ENCODE data around the gene DHRSX. TPM values are rescaled to one million over a fixed set of nuclear protein-coding genes. Genes with fewer than 3 reads are reported as not detected.
A peak's percentile ranks its signal among the peaks of the same experiment; 100 is the strongest.

Gene DHRSX
- total and polyA plus RNA-seq, 2 of the 13 experiments (the other 11 are each of a cell fraction or from before 2014, with no cell fraction given), result 15.5 to 24.3 TPM

DNA sequence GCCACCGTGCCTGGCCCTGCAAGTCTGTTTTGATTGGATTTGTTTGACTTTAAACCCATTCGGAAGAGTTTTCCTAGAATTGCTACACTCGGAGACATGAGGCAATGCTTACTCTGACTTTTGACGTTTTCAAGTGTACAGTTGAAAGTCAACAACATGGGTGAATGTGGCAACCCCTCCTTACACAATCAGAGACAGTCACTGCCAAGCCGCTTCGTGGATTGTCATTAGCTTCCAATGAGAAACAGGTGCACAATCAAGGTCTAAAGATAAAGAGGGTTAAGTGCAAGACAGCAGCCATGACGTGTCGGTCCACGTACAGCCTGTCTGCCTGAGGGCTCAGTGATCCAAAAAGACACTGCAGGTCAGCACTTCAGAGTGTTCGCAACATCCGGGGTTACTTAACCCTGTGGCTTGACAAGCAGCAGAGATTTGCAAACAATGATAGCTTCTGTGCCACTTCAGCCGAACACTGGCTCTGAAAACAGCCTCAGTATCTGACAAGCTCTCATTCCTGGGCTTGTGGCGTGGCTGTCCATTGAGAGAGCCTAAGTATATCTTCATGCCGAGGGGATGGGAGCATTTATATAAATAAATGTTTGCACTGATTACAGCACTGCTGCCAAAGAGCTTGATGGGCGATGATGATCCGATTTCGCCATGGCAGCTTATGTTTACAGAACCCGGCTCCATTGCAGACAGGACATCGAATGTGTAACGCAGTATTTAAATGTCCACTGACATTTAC, 180.0 kb downstream of the DHRSX start (continued):
- no peak for TF ChIP-seq PRDM4 (CRISPR knock-in tag; IDR thresholded peaks at IDR 0.05; ENCODE audit: borderline replicate concordance)
- TF ChIP-seq SAP130 (CRISPR knock-in tag; IDR thresholded peaks at IDR 0.05; ENCODE audit: low read depth), result peak; percentile 95
- TF ChIP-seq, protein P1, sequence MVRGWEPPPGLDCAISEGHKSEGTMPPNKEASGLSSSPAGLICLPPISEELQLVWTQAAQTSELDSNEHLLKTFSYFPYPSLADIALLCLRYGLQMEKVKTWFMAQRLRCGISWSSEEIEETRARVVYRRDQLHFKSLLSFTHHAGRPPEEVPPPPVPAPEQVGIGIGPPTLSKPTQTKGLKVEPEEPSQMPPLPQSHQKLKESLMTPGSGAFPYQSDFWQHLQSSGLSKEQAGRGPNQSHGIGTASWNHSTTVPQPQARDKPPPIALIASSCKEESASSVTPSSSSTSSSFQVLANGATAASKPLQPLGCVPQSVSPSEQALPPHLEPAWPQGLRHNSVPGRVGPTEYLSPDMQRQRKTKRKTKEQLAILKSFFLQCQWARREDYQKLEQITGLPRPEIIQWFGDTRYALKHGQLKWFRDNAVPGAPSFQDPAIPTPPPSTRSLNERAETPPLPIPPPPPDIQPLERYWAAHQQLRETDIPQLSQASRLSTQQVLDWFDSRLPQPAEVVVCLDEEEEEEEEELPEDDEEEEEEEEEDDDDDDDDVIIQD (CRISPR knock-in tag; IDR thresholded peaks at IDR 0.05; ENCODE audit: low read depth), result peak; percentile 35; the same call in 1 of the 2 replicates
- TF ChIP-seq MED8 (CRISPR knock-in tag; IDR thresholded peaks at IDR 0.05; ENCODE audit: insufficient replicate concordance), result peak; percentile 84
- peak; percentile 76 for TF ChIP-seq MEF2D (CRISPR knock-in tag; IDR thresholded peaks at IDR 0.05)
- peak; percentile 56; the same call in 1 of the 2 replicates for TF ChIP-seq ZMYM3 (CRISPR knock-in tag; IDR thresholded peaks at IDR 0.05)
- TF ChIP-seq ETV5 (CRISPR knock-in tag; IDR thresholded peaks at IDR 0.05; ENCODE audit: borderline replicate concordance), result peak; percentile 94
- no peak for TF ChIP-seq ATRX (CRISPR knock-in tag; IDR thresholded peaks at IDR 0.05; ENCODE audit: borderline replicate concordance)
- peak; percentile 43; the same call in 1 of the 2 replicates for TF ChIP-seq SIX4 (CRISPR knock-in tag; IDR thresholded peaks at IDR 0.05)
- 0 out of 2 replicates have a peak, but pooled peaks have one; percentile 27 for TF ChIP-seq KDM5B (CRISPR knock-in tag; IDR thresholded peaks at IDR 0.05; ENCODE audit: borderline replicate concordance)
- peak; percentile 95 for TF ChIP-seq ZHX2 (IDR thresholded peaks at IDR 0.05; ENCODE audit: low read depth)
- TF ChIP-seq ZHX2 (CRISPR knock-in tag; IDR thresholded peaks at IDR 0.05; ENCODE audit: borderline replicate concordance), result no peak
- TF ChIP-seq SNAPC2 (CRISPR knock-in tag; IDR thresholded peaks at IDR 0.05), result no peak
- peak; percentile 59; the same call in 1 of the 2 replicates for TF ChIP-seq HOXA5 (CRISPR knock-in tag; IDR thresholded peaks at IDR 0.05)
- no peak for TF ChIP-seq HOXA9 (CRISPR knock-in tag; IDR thresholded peaks at IDR 0.05; ENCODE audit: borderline replicate concordance)
- no peak for TF ChIP-seq SMAD9 (CRISPR knock-in tag; IDR thresholded peaks at IDR 0.05)
- TF ChIP-seq FOXA1 (IDR thresholded peaks at IDR 0.05), result peak; percentile 93
- peak; percentile 99 for TF ChIP-seq FOXA1 (CRISPR knock-in tag; IDR thresholded peaks at IDR 0.05)
- peak; percentile 60 for TF ChIP-seq BHLHE40 (IDR thresholded peaks at IDR 0.05; ENCODE audit: low read length)
- no peak for TF ChIP-seq POLR2G (IDR thresholded peaks at IDR 0.05; ENCODE audit: low read depth, low read length)
- peak; percentile 85; the same call in 1 of the 2 replicates for TF ChIP-seq ZNF292 (CRISPR knock-in tag; IDR thresholded peaks at IDR 0.05; ENCODE audit: borderline replicate concordance, low read depth)

All from HepG2 (cell line).